ENCODE data around the gene ST6GALNAC6.

ST6GALNAC6 gene, protein sequence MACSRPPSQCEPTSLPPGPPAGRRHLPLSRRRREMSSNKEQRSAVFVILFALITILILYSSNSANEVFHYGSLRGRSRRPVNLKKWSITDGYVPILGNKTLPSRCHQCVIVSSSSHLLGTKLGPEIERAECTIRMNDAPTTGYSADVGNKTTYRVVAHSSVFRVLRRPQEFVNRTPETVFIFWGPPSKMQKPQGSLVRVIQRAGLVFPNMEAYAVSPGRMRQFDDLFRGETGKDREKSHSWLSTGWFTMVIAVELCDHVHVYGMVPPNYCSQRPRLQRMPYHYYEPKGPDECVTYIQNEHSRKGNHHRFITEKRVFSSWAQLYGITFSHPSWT

DNA sequence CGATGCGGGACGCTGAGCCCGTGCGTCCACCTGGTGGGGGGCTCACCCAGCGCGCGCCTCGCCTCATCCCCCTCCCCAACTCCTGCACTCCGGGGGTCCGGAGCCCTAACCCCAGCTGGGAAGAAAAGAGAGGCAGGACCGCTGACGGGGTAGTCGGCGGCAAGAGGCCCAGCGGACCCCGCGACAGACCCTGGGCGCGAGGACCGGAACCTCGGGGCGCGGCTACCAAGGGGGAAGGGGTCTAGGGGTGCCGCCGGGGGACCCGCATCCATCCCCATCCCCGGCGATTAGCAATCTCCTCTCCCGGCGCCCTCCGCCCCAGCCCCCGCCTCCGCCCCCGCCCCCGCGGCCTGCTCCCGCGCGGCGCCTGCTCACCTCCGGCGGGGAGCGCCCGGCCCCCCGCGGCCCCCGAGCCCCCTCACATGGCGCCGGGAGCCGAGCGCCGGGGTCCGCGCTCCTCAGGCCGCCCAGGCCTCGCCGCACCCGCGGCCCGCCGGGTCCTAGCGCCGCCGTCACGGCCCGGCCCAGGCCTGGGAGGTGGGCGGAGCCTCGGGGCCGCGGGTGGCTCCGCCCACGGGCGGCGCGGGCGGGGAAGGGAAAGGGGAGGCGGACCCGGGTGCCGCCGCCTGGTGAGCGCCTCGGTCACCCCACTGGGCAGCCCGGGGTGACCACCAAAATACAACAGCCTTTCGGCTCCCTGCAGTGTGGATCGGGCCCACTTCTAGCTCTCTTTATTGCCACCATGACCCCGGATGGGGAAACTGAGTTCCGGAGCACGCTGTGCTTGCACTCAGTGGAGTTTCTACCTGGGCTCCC is at the start of gene ST6GALNAC6:
Gene ST6GALNAC6, minus strand, starts transcription at position 476 of the 816 bp plus-strand sequence. CDS start 1,622 bp downstream, outside the sequence.
- peaks cover 10 to 39% of the 10 kb centered on the region in 2 donors for H3K4me1 ChIP-seq (ENCODE audit: control insufficient read depth in 1 of 2, insufficient read depth in 2 of 2, low read length in 2 of 2)
- no peaks in the 10 kb centered on the region for H3K9me3 ChIP-seq (ENCODE audit: control insufficient read depth in 1 of 2, low read length in 2 of 2)
- peaks cover 19% of the 10 kb centered on the region in 2 donors for H3K36me3 ChIP-seq (ENCODE audit: control insufficient read depth in 1 of 2, insufficient read depth in 2 of 2, low read length in 2 of 2)
- H3K4me3 ChIP-seq (ENCODE audit: low read depth in 1 of 2, low read length in 2 of 2), result peak within 1 kb of the TSS; percentile 71 to 92
- H3K27me3 ChIP-seq (ENCODE audit: low read depth, low read length), result no peaks in the 10 kb centered on the region
- H3K27ac ChIP-seq (ENCODE audit: low read length), result peak within 1 kb of the TSS; percentile 67

DNA sequence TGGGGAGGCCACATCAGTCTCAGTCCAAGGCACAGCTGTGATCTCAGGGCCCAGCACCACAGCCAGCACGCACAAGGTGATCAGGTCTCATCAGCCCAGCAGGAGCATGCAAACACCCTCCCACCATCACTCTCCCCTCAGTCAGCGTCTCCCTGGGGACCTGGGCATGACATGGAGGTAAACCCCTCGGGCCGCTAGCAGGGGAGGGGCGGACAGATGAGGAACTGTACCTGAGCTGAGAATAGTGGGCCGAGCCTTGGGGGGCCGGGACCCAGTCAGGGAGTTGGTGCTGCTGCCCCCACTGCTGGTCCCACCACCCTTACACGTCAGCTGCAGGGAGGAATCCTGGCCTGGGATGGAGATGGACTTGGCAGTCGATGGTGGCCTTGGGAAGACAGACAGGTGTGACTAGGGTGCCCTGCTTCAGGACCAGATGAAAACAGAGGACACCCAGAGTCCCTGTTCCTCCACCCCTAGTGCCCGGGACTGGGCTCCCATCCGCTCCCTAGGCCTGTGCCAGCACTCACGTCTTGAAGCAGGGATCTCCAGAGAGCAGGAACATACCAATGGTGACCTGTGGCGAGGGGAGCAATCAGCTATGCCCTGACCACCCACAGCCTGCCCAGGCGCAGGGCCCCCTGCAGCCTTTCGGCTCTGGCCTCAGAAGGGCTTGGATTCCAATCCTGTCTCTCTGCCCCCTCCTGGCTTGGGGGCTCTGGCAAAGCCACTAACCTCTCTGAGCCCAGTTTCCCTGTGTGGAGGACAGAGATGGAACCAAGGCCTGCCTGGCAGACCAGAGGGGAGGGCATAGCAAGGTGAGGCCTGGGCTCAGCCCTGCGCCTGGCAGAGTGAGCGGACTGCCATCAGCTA is 48.7 kb upstream of the ST6GALNAC6 start:
- Histone ChIP-seq H3K4me3 (ENCODE audit: low read depth in 1 of 2, low read length in 2 of 2) (no peak overlapping the region), H3K36me3 (ENCODE audit: control insufficient read depth in 1 of 2, insufficient read depth in 2 of 2, low read length in 2 of 2) (peaks cover 17 to 20% of the 10 kb centered on the region in 2 donors)

GRCh38 chr9:127946728-127947127 is 47.3 kb upstream of the ST6GALNAC6 start:
- no peaks in the 10 kb centered on the region for H3K27me3 ChIP-seq (ENCODE audit: low read depth, low read length)
- H3K4me1 ChIP-seq (ENCODE audit: control insufficient read depth in 1 of 2, insufficient read depth in 2 of 2, low read length in 2 of 2), result peaks cover under 1 to 40% of the 10 kb centered on the region in 2 donors
- no peaks in the 10 kb centered on the region for H3K9me3 ChIP-seq (ENCODE audit: control insufficient read depth in 1 of 2, low read length in 2 of 2)
- H3K36me3 ChIP-seq (ENCODE audit: control insufficient read depth in 1 of 2, insufficient read depth in 2 of 2, low read length in 2 of 2), result peaks cover 20 to 28% of the 10 kb centered on the region in 2 donors
- H3K4me3 ChIP-seq (ENCODE audit: low read depth in 1 of 2, low read length in 2 of 2), result no peak overlapping the region
- no peak overlapping the region for H3K27ac ChIP-seq (ENCODE audit: low read length)

More for the DNA sequence above, 48.7 kb upstream of the ST6GALNAC6 start:
- Histone ChIP-seq H3K27me3 (ENCODE audit: low read depth, low read length) (no peaks in the 10 kb centered on the region), H3K4me1 (ENCODE audit: control insufficient read depth in 1 of 2, insufficient read depth in 2 of 2, low read length in 2 of 2) (peaks cover 4 to 29% of the 10 kb centered on the region in 2 donors), H3K27ac (ENCODE audit: low read length) (no peak overlapping the region), H3K9me3 (ENCODE audit: control insufficient read depth in 1 of 2, low read length in 2 of 2) (no peaks in the 10 kb centered on the region)

GRCh38 chr9:127945942-127946341 is 46.5 kb upstream of the ST6GALNAC6 start:
- no peak overlapping the region for H3K4me3 ChIP-seq (ENCODE audit: low read depth in 1 of 2, low read length in 2 of 2)
- no peaks in the 10 kb centered on the region for H3K27me3 ChIP-seq (ENCODE audit: low read depth, low read length)
- peaks cover 20 to 28% of the 10 kb centered on the region in 2 donors for H3K36me3 ChIP-seq (ENCODE audit: control insufficient read depth in 1 of 2, insufficient read depth in 2 of 2, low read length in 2 of 2)
- peaks cover 0 to 40% of the 10 kb centered on the region in 2 donors for H3K4me1 ChIP-seq (ENCODE audit: control insufficient read depth in 1 of 2, insufficient read depth in 2 of 2, low read length in 2 of 2)
- H3K27ac ChIP-seq (ENCODE audit: low read length), result no peak overlapping the region
- H3K9me3 ChIP-seq (ENCODE audit: control insufficient read depth in 1 of 2, low read length in 2 of 2), result no peaks in the 10 kb centered on the region

GRCh38 chr9:127945338-127945737 is 45.9 kb upstream of the ST6GALNAC6 start:
- peaks cover 0 to 36% of the 10 kb centered on the region in 2 donors for H3K4me1 ChIP-seq (ENCODE audit: control insufficient read depth in 1 of 2, insufficient read depth in 2 of 2, low read length in 2 of 2)
- H3K4me3 ChIP-seq (ENCODE audit: low read depth in 1 of 2, low read length in 2 of 2), result no peak overlapping the region
- H3K9me3 ChIP-seq (ENCODE audit: control insufficient read depth in 1 of 2, low read length in 2 of 2), result no peaks in the 10 kb centered on the region
- peaks cover 20 to 28% of the 10 kb centered on the region in 2 donors for H3K36me3 ChIP-seq (ENCODE audit: control insufficient read depth in 1 of 2, insufficient read depth in 2 of 2, low read length in 2 of 2)
- H3K27me3 ChIP-seq (ENCODE audit: low read depth, low read length), result no peaks in the 10 kb centered on the region
- H3K27ac ChIP-seq (ENCODE audit: low read length), result no peak overlapping the region

GRCh38 chr9:127944586-127945218 is 45.3 kb upstream of the ST6GALNAC6 start:
- H3K4me1 ChIP-seq (ENCODE audit: control insufficient read depth in 1 of 2, insufficient read depth in 2 of 2, low read length in 2 of 2), result peaks cover 0 to 32% of the 10 kb centered on the region in 2 donors
- H3K9me3 ChIP-seq (ENCODE audit: control insufficient read depth in 1 of 2, low read length in 2 of 2), result no peaks in the 10 kb centered on the region
- H3K27me3 ChIP-seq (ENCODE audit: low read depth, low read length), result no peaks in the 10 kb centered on the region
- H3K36me3 ChIP-seq (ENCODE audit: control insufficient read depth in 1 of 2, insufficient read depth in 2 of 2, low read length in 2 of 2), result peaks cover 20 to 28% of the 10 kb centered on the region in 2 donors
- no peak overlapping the region for H3K4me3 ChIP-seq (ENCODE audit: low read depth in 1 of 2, low read length in 2 of 2)
- H3K27ac ChIP-seq (ENCODE audit: low read length), result no peak overlapping the region

DNA sequence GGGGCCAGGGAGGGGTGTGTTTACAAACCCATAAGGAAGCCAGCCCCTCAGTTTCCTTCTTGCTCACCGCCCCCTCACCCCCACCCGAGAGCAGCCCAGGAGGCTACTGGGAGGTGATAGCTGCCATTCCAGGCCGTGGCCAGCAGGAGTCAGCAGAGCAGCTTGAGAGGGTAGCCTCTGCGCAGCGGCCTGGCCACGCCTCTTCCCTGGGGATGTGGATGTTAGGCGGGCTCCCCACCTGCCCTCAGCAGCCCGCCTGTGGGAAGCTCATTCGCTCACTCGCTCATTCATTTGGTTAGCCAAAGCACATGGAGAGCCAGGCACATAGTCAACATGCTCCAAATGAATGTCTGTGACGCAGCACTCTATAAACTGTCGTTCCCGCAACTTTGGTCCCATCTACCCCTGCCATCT is 44.3 kb upstream of the ST6GALNAC6 start:
- Histone ChIP-seq H3K27ac (ENCODE audit: low read length) (no peak overlapping the region), H3K4me1 (ENCODE audit: control insufficient read depth in 1 of 2, insufficient read depth in 2 of 2, low read length in 2 of 2) (peaks cover 0 to 28% of the 10 kb centered on the region in 2 donors), H3K9me3 (ENCODE audit: control insufficient read depth in 1 of 2, low read length in 2 of 2) (no peaks in the 10 kb centered on the region), H3K4me3 (ENCODE audit: low read depth in 1 of 2, low read length in 2 of 2) (no peak overlapping the region), H3K36me3 (ENCODE audit: control insufficient read depth in 1 of 2, insufficient read depth in 2 of 2, low read length in 2 of 2) (peaks cover 20 to 28% of the 10 kb centered on the region in 2 donors), H3K27me3 (ENCODE audit: low read depth, low read length) (no peaks in the 10 kb centered on the region)

GRCh38 chr9:127943011-127943662 is 43.7 kb upstream of the ST6GALNAC6 start:
- no peak overlapping the region for H3K4me3 ChIP-seq (ENCODE audit: low read depth in 1 of 2, low read length in 2 of 2)
- no peaks in the 10 kb centered on the region for H3K9me3 ChIP-seq (ENCODE audit: control insufficient read depth in 1 of 2, low read length in 2 of 2)
- peaks cover 19 to 27% of the 10 kb centered on the region in 2 donors for H3K36me3 ChIP-seq (ENCODE audit: control insufficient read depth in 1 of 2, insufficient read depth in 2 of 2, low read length in 2 of 2)
- H3K27me3 ChIP-seq (ENCODE audit: low read depth, low read length), result no peaks in the 10 kb centered on the region
- H3K4me1 ChIP-seq (ENCODE audit: control insufficient read depth in 1 of 2, insufficient read depth in 2 of 2, low read length in 2 of 2), result peaks cover 4 to 30% of the 10 kb centered on the region in 2 donors
- no peak overlapping the region for H3K27ac ChIP-seq (ENCODE audit: low read length)

DNA sequence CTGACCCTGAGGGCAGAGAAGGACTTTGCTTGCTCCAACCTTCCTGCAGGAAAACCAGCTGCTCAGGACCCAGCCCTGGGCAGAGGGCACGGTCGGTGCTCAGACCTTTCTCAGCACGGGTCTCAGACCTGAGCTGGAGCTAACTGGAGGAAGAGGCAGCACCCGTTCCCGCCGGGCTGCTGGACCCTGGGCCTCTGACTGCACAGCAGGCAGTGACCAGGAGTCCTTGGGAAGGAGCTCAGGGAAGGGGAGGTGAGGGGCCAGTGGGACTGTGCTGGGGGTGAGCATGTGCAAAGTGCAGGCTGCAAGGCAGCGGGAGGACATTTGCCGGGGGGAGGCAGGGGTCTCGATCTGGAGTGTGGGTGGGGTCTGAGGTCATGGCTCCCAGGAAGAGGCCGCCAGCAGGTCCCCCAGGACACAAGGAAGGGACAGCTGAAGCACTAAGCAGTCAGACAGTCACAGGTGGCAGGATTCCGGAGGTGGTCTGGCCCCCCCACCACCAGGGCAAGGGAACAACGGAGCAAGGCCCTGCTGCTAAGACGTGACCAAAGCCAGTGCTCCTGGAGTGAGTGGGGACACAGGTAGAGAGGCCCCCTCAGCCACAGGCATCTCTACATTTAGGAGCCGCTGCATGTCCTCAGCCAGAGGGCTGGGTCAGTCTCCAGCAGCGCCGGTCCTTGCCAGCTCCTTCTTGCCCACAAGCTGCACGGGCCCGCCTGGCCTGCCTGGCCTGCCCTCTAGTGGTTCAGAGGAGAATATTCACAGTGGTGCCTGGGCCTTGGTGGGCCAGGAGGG is 43.0 kb upstream of the ST6GALNAC6 start:
- Histone ChIP-seq H3K36me3 (ENCODE audit: control insufficient read depth in 1 of 2, insufficient read depth in 2 of 2, low read length in 2 of 2) (peaks cover 12 to 23% of the 10 kb centered on the region in 2 donors), H3K27me3 (ENCODE audit: low read depth, low read length) (no peaks in the 10 kb centered on the region), H3K4me1 (ENCODE audit: control insufficient read depth in 1 of 2, insufficient read depth in 2 of 2, low read length in 2 of 2) (peaks cover 6 to 35% of the 10 kb centered on the region in 2 donors), H3K9me3 (ENCODE audit: control insufficient read depth in 1 of 2, low read length in 2 of 2) (no peaks in the 10 kb centered on the region), H3K27ac (ENCODE audit: low read length) (no peak overlapping the region), H3K4me3 (ENCODE audit: low read depth in 1 of 2, low read length in 2 of 2) (no peak overlapping the region)

GRCh38 chr9:127941961-127942215 is 42.5 kb upstream of the ST6GALNAC6 start:
- no peaks in the 10 kb centered on the region for H3K9me3 ChIP-seq (ENCODE audit: control insufficient read depth in 1 of 2, low read length in 2 of 2)
- no peaks in the 10 kb centered on the region for H3K27me3 ChIP-seq (ENCODE audit: low read depth, low read length)
- no peak overlapping the region for H3K27ac ChIP-seq (ENCODE audit: low read length)
- H3K36me3 ChIP-seq (ENCODE audit: control insufficient read depth in 1 of 2, insufficient read depth in 2 of 2, low read length in 2 of 2), result peaks cover 12 to 23% of the 10 kb centered on the region in 2 donors
- peaks cover 9 to 40% of the 10 kb centered on the region in 2 donors for H3K4me1 ChIP-seq (ENCODE audit: control insufficient read depth in 1 of 2, insufficient read depth in 2 of 2, low read length in 2 of 2)
- H3K4me3 ChIP-seq (ENCODE audit: low read depth in 1 of 2, low read length in 2 of 2), result no peak overlapping the region

Data from muscle layer of duodenum (tissue), 2 donors.